ENCODE data around the gene ECHDC3. TPM values are rescaled to one million over a fixed set of nuclear protein-coding genes. Genes with fewer than 3 reads are reported as not detected.
A peak's percentile ranks its signal among the peaks of the same experiment; 100 is the strongest.

The ECHDC3 gene
- total RNA-seq, 1 donor from 2014 or later: 0.18 TPM

DNA sequence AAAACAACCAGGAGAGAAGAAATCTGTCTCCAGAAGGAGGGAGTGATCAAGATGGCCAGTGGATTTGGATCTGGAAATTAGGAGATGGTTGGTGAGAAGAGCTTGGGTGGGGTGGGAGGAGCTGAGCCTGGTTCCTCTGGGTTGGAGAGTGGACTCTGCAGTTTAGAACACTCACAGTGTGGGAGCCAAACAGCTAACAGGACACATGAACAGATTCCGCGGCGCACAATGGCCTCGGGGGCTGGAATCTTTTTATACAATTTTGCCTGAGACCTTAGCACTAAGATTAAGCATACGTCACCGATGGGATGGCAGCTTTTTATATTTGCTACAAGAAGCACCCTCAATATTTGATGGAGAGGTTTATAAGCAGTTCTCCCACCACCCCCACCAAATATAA, 2.9 kb downstream of the ECHDC3 start:
- DNase-seq (ENCODE audit: low spot score): no peak
- Mint-ChIP-seq H3K4me1 (ENCODE audit: low read depth) (no peaks in the 10 kb centered on the region), H3K4me3 (no peak overlapping the region), H3K9me3 (no peaks in the 10 kb centered on the region), H3K27me3 (ENCODE audit: insufficient read depth) (peaks cover 42% of the 10 kb centered on the region), H3K36me3 (ENCODE audit: low read depth) (no peaks in the 10 kb centered on the region), H3K27ac (no peak overlapping the region)
- intact Hi-C loops (cut with micrococcal nuclease): no loop called here

DNA sequence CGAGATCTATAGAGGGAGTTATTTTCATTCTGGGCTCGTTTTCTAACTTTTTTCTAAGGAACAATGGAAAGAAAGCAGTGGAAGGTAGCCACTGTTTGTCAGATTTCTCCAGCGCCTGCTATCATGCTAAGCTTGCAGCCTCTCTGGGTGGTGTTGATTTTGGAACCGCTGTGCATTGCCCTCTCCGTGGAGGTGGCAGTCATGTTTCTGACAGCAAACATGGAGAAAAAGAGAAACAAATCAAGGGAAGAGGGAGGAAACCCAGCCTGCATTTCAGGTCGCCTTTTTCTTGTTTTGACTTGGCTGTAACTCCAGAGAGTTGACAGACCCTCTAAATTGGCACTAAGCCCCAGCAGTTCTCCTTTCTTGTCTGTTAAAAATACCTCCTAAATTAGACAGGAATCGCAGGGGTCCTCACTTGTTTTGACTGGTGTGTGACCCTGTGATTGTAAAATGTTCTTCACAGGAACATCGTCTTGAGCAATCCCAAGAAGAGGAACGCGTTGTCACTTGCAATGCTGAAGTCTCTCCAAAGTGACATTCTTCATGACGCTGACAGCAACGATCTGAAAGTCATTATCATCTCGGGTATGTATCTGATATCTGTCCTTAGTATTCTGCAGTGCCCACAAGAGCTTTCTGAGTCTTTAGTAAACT, 4.8 kb downstream of the ECHDC3 start:
- no peak for DNase-seq (ENCODE audit: low spot score)
- no peak overlapping the region for H3K4me3 Mint-ChIP-seq
- intact Hi-C loops (cut with micrococcal nuclease): no loop called here
- no peaks in the 10 kb centered on the region for H3K4me1 Mint-ChIP-seq (ENCODE audit: low read depth)
- no peaks in the 10 kb centered on the region for H3K36me3 Mint-ChIP-seq (ENCODE audit: low read depth)
- no peaks in the 10 kb centered on the region for H3K9me3 Mint-ChIP-seq
- peaks cover 27% of the 10 kb centered on the region for H3K27me3 Mint-ChIP-seq (ENCODE audit: insufficient read depth)
- no peak overlapping the region for H3K27ac Mint-ChIP-seq

DNA sequence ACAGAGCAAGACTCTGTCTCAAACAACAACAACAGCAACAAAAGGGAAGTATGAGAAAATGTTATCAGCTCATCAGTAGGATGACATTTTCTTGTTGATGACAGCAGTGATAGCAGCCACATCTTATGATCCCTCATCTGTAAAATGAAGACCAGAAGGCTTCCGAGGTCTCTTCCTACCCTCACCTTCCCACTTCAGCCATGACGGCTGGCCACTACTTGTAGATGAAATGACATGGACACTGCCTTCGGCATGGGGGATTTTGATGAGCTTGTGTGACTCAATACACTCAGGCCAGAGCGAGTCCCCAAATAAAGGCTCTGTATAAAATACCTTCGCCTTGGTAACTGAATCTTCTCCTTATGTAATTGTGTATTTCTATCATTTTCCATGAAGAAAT, 6.7 kb downstream of the ECHDC3 start:
- DNase-seq (ENCODE audit: low spot score): no peak
- peaks cover 22% of the 10 kb centered on the region for H3K27me3 Mint-ChIP-seq (ENCODE audit: insufficient read depth)
- intact Hi-C loops (cut with micrococcal nuclease): no loop called here
- H3K4me3 Mint-ChIP-seq: no peak overlapping the region
- no peak overlapping the region for H3K27ac Mint-ChIP-seq
- H3K4me1 Mint-ChIP-seq (ENCODE audit: low read depth): no peaks in the 10 kb centered on the region
- H3K36me3 Mint-ChIP-seq (ENCODE audit: low read depth): no peaks in the 10 kb centered on the region
- no peaks in the 10 kb centered on the region for H3K9me3 Mint-ChIP-seq

DNA sequence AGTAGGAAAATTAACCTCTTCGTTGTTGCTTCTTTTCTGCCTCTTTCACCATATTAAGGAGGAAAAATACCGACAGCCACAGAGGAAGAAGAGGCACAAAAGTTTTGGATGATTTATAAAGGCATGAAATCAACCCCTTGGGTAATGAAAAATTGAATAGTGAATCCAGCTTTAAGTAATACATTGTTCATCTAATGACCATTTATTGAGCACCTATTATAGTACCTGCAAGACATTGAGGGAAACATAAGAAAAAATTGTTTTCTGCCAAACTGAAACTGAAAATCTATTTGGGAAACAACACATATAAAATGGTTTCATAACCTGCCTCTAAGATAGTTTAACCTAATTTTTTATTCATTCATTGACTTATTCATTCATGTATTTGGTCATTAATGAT, 8.2 kb downstream of the ECHDC3 start:
- Mint-ChIP-seq H3K36me3 (ENCODE audit: low read depth) (no peaks in the 10 kb centered on the region), H3K4me3 (no peak overlapping the region), H3K9me3 (no peaks in the 10 kb centered on the region)

DNA sequence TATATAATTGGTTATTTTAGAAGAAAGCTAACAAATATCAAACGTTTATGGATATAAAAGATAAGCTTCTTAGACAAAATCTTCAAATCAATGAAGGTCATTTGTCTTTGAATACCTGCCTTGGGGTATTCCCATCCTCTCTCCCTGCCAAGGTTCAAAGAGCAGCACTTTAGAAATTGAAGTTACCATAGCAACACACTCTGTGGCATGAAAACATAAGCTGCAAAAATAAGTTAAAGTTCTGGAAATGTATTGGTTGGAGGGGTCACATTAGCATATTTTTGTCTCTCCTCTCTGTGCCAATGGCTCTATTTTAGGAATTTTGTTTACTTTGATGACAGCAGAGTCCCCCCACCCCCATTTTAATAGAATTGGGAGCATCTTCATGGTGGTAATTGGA, 12.0 kb downstream of the ECHDC3 start:
- H3K4me3 Mint-ChIP-seq: no peak overlapping the region
- H3K9me3 Mint-ChIP-seq: no peaks in the 10 kb centered on the region
- peaks cover 14% of the 10 kb centered on the region for H3K27me3 Mint-ChIP-seq (ENCODE audit: insufficient read depth)
- H3K4me1 Mint-ChIP-seq (ENCODE audit: low read depth): no peaks in the 10 kb centered on the region
- intact Hi-C loops (cut with micrococcal nuclease): no loop called here
- no peak overlapping the region for H3K27ac Mint-ChIP-seq
- H3K36me3 Mint-ChIP-seq (ENCODE audit: low read depth): no peaks in the 10 kb centered on the region
- DNase-seq (ENCODE audit: low spot score): no peak

More for the DNA sequence above, 8.2 kb downstream of the ECHDC3 start:
- intact Hi-C loops (cut with micrococcal nuclease): no loop called here
- Mint-ChIP-seq H3K27ac (no peak overlapping the region), H3K27me3 (ENCODE audit: insufficient read depth) (peaks cover 20% of the 10 kb centered on the region), H3K4me1 (ENCODE audit: low read depth) (no peaks in the 10 kb centered on the region)
- DNase-seq (ENCODE audit: low spot score): no peak

DNA sequence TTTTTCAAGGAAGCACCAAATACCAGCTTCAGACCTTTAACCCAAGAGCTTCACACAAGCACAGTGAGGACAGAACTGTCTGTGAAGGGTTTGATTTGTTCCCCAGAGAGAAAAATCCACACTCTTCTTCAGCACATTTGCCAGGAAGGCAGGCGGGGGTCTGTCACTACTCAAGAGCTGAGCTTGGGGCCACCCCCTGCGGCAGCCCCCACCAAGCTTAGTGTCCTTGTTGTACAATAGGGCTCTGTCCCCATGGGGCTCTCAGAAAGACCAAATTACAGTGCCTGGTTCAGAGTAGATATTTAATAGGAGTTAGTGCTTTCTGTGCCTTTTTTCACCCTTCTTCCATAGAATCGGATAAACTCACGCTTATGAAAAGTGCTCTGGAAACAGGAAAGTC, 12.4 kb downstream of the ECHDC3 start:
- intact Hi-C loops (cut with micrococcal nuclease): no loop called here
- H3K27me3 Mint-ChIP-seq (ENCODE audit: insufficient read depth): peaks cover 12% of the 10 kb centered on the region
- H3K4me3 Mint-ChIP-seq: no peak overlapping the region
- no peaks in the 10 kb centered on the region for H3K36me3 Mint-ChIP-seq (ENCODE audit: low read depth)
- H3K4me1 Mint-ChIP-seq (ENCODE audit: low read depth): no peaks in the 10 kb centered on the region
- H3K9me3 Mint-ChIP-seq: no peaks in the 10 kb centered on the region
- no peak overlapping the region for H3K27ac Mint-ChIP-seq
- DNase-seq (ENCODE audit: low spot score): no peak

DNA sequence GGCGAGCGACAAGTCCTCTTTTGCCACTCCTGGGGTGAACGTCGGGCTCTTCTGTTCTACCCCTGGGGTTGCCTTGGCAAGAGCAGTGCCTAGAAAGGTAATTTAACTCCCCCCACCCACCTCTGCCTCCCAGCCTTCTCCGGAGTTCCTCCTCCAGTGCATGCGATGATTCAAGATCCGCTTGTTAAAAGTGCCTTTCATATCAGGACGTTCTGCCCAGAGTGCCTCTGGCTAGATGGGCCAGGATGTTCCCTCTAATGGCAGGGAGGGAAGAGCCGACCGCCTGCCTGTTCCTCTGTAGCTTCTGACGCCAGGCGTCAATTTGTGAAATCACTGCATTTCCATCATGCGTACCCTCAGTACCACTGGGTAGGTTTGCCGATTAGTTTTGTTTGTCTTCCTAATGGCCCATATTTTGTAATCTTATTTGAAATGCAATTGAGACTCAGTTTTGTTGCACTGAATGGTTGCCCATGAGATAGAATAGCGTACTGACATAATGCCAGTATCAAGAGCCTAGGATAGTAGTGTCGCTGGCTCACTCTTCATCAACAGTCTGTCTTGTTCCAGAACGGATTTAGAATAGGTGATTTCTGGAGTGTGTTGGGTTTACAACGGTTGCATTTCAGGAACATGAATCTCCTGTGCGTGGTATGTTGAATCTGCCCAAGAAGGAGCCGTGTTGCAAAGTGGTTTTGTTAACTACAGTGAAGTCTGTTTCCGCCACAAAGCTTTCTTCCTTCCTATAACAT, 13.5 kb downstream of the ECHDC3 start:
- no peak for DNase-seq (ENCODE audit: low spot score)
- no peaks in the 10 kb centered on the region for H3K4me1 Mint-ChIP-seq (ENCODE audit: low read depth)
- no peak overlapping the region for H3K4me3 Mint-ChIP-seq
- H3K9me3 Mint-ChIP-seq: no peaks in the 10 kb centered on the region
- H3K27ac Mint-ChIP-seq: no peak overlapping the region
- H3K36me3 Mint-ChIP-seq (ENCODE audit: low read depth): no peaks in the 10 kb centered on the region
- peaks cover 14% of the 10 kb centered on the region for H3K27me3 Mint-ChIP-seq (ENCODE audit: insufficient read depth)
- intact Hi-C loops (cut with micrococcal nuclease): no loop called here

DNA sequence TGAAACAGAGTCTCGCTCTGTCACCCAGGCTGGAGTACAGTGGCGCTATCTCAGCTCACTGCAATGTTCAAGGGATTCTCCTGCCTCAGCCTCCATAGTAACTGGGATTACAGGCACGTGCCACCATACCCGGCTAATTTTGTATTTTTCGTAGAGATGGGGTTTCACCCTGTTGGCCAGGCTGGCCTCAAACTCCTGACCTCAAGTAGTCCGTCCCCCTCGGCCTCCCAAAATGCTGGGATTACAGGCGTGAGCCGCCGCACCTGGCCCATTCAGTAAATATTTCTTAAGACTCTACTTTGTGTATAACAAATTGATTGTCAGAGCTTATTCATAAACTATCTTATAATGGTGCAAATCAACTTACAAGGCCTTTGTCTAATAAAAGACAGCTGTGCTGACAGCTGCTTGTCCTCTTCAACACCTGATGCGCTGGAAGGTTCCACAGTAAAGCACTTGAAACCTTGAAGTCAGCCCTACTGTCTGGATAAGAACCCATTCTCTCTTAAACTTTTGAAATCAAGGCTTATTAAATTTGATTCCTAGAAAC, 14.7 kb downstream of the ECHDC3 start:
- no peak for DNase-seq (ENCODE audit: low spot score)
- Mint-ChIP-seq H3K27ac (no peak overlapping the region), H3K4me1 (ENCODE audit: low read depth) (no peaks in the 10 kb centered on the region), H3K4me3 (no peak overlapping the region), H3K9me3 (no peaks in the 10 kb centered on the region), H3K27me3 (ENCODE audit: insufficient read depth) (peaks cover 14% of the 10 kb centered on the region), H3K36me3 (ENCODE audit: low read depth) (no peaks in the 10 kb centered on the region)
- intact Hi-C loops (cut with micrococcal nuclease): no loop called here

DNA sequence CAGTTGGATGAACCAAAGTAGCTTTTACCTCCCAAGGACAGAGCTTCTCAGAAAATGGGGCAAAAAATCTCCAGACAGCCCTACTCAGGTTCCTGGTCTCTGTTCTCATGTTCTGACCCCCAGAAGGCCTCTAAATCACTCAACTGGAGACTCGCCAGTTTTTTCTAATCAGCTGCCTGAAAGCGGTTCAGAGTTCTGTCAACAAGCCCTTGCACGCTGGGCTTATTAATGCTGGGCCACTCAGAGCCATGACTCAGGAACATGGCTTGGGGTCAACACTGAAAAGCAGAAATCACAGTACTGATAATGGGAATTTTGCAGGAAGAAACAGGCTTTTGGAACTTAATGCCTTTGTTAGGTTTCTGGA, 15.3 kb downstream of the ECHDC3 start:
- DNase-seq (ENCODE audit: low spot score): no peak
- Mint-ChIP-seq H3K27me3 (ENCODE audit: insufficient read depth) (peaks cover 14% of the 10 kb centered on the region), H3K27ac (no peak overlapping the region), H3K36me3 (ENCODE audit: low read depth) (no peaks in the 10 kb centered on the region), H3K9me3 (no peaks in the 10 kb centered on the region), H3K4me1 (ENCODE audit: low read depth) (no peaks in the 10 kb centered on the region), H3K4me3 (no peak overlapping the region)
- intact Hi-C loops (cut with micrococcal nuclease): no loop called here

DNA sequence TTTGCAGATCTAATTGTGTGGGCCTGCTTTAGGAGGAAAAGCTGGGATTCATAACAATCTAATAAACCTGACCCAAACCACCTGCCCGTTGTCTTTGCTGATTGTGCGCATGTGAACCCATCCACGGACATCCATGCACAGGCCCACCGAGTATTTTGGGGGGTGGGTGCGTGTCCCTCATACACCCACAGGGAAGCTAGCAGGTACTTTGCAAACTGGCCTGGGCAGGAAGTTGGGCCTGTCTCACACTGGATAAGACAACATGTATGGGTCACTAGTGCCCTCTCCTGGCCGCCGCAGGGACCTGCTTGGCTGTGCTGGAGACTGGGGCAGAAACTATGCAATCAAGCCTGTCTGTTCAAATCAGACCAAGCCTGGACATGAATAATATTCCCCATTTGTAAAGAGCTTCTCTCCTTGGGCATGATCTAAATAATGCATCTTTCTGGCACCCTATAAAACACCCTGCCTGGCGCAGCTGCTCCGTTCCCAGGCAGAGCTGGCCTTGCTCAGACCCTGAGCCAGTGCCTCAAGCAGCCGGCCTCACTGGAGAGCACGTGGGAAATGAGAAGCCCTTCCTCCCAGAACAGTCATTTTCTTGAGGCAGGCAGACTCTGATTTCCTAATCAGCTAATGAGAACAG, 15.8 kb downstream of the ECHDC3 start:
- DNase-seq (ENCODE audit: low spot score): peak; percentile 69
- intact Hi-C loops (cut with micrococcal nuclease): loop anchor here (1.0 to 2.0 kb wide), 3 partner anchors 47 to 286 kb away; no protein-coding TSS in a partner anchor
- Mint-ChIP-seq H3K27ac (no peak overlapping the region), H3K9me3 (no peaks in the 10 kb centered on the region), H3K36me3 (ENCODE audit: low read depth) (no peaks in the 10 kb centered on the region), H3K4me1 (ENCODE audit: low read depth) (no peaks in the 10 kb centered on the region), H3K4me3 (no peak overlapping the region), H3K27me3 (ENCODE audit: insufficient read depth) (peaks cover 14% of the 10 kb centered on the region)

DNA sequence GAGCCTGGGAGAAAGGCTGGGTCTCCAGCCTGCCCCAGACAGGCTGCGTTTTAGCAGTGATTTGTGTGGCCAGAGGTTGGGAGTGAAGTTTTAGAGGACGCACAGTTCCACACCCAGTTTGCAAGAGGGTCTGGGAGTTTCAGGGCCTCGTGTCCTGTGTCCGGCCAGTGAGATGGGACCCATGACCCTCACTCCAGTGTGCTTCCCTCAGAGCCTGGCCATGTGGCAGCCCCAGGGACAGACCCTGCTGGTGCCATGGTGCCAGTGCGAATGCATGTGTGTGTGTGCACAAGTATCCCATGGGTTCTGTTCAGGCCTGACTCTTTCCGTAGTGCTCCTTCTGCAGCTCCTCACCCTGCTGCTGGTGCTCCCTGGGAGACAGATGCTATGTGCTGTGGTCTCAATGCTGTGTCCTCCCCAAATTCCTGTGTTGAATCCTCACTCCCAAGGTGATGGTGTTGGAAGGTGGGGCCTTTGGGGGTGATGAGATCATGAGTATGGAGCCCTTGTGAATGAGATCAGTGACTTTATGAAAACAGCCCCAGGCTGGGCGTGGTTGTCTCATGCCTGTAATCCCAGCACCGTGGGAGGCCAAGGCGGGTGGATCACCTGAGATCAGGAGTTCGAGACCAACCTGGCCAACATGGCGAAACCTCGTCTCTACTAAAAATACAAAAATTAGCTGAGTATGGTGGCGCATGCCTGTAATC, 16.5 kb downstream of the ECHDC3 start:
- Mint-ChIP-seq H3K4me1 (ENCODE audit: low read depth) (no peaks in the 10 kb centered on the region), H3K27me3 (ENCODE audit: insufficient read depth) (peaks cover 14% of the 10 kb centered on the region), H3K9me3 (no peaks in the 10 kb centered on the region), H3K27ac (no peak overlapping the region), H3K4me3 (no peak overlapping the region), H3K36me3 (ENCODE audit: low read depth) (no peaks in the 10 kb centered on the region)
- intact Hi-C loops (cut with micrococcal nuclease): loop anchor here (1.0 to 2.0 kb wide), 3 partner anchors 48 to 286 kb away; no protein-coding TSS in a partner anchor
- no peak for DNase-seq (ENCODE audit: low spot score)

DNA sequence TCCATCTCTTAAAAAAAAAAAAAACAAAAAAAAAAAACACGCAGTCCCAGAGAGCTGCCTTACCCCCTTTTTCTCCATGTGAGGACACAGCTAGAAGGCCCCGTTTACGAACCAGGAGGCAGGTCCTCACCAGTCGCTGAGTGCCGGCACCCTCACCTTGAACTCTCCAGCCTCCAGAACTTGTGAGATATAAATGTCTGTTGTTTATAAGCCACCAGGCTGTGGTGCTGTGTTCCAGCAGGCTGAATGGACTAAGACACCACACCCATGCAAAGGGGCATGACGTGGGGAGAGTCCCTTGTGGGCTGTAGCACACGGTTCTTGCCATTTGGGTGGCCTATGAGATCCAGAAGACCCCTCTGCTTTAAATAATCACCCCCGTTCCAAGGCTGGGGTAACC, 17.2 kb downstream of the ECHDC3 start:
- intact Hi-C loops (cut with micrococcal nuclease): loop anchor here (2.0 kb wide), 1 partner anchor 49 kb away; no protein-coding TSS in a partner anchor
- Mint-ChIP-seq H3K4me3 (no peak overlapping the region), H3K27ac (no peak overlapping the region), H3K27me3 (ENCODE audit: insufficient read depth) (peaks cover 12% of the 10 kb centered on the region), H3K4me1 (ENCODE audit: low read depth) (no peaks in the 10 kb centered on the region), H3K9me3 (no peaks in the 10 kb centered on the region), H3K36me3 (ENCODE audit: low read depth) (no peaks in the 10 kb centered on the region)
- no peak for DNase-seq (ENCODE audit: low spot score)

Measured in activated T-helper 1 cell treated with anti-CD3 and anti-CD28 coated beads, Interleukin-12 subunit alpha, Interleukin-12 subunit beta, Interleukin-2, Interleukin-4 antibody, amounts not matched to agents 30 ng/mL and 10 ng/mL and 1 ng/mL, durations not matched to agents 14 hours and 24 hours and 36 hours (primary cell).